GM19351 (cell line): ENCODE measurements around the gene CTDSP2.
"Not testable (repeated sequence)": the region's sequence is repeated elsewhere in the genome, so short reads cannot be mapped to it uniquely, and the experiment has no call there.

Experiments
- ATAC-seq: cut with Tn5 transposase; IDR thresholded peaks from one replicate; pipeline ENCODE4 v1.9.1; 2021; ENCODE audit warnings: mild to moderate bottlenecking, moderate library complexity; ENCODE audit not compliant: unreplicated experiment

CTDSP2 gene

DNA sequence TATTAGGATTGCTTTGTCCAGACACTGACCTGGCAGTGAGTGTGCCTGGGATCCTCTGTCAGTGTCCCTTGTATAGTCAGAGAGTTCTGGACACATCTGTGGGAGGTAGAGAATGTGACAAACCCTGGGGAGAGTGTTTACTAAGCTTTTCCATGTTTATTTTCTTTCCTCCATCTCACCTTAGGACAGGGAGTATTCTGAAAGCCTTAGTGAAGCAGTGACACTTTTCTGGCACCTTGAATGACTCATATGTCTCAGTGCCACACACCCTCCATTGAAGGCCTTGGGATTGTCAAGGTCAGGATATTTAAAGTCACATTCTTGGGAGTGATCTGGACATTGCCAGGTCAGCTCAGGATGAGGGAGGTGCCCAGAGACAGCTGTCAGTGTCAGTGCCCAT, 34.9 kb upstream of the CTDSP2 start:
- no peak for ATAC-seq

DNA sequence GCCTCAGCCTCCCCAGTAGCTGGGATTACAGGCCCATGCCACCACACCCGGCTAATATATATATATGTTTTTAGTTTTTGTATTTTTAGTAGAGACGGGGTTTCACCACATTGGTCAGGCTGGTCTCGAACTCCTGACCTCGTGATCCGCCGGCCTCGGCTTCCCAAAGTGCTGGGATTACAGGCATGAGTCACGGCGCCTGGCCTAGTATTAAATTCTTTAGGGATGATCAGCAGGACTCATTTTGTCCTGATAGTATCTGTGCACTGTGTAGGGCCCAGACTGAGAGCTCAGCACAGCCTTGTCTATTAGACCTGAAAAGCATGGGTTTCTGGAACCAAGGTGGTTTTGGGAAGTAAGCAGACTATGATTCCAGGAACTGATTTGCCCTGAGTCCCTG, 34.5 kb upstream of the CTDSP2 start:
- not testable (repeated sequence) for ATAC-seq

DNA sequence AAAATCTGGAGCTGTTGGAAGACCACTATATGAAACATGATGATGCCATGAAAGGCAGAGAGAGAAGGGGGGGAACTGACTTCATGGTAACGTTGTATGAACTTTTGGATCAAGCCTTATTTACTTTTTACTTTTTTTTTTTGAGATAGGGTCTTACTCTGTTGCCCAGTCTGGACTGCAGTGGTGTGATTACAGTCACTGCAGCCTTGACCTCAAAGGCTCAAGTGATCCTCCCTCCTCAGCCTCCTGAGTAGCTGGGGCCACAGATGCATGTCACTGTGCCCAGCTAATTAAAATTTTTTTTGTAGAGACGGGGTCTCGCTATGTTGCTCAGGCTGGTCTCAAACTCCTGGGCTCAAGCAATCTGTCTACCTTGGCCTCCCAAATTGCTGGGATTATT, 31.3 kb upstream of the CTDSP2 start:
- ATAC-seq = no peak

DNA sequence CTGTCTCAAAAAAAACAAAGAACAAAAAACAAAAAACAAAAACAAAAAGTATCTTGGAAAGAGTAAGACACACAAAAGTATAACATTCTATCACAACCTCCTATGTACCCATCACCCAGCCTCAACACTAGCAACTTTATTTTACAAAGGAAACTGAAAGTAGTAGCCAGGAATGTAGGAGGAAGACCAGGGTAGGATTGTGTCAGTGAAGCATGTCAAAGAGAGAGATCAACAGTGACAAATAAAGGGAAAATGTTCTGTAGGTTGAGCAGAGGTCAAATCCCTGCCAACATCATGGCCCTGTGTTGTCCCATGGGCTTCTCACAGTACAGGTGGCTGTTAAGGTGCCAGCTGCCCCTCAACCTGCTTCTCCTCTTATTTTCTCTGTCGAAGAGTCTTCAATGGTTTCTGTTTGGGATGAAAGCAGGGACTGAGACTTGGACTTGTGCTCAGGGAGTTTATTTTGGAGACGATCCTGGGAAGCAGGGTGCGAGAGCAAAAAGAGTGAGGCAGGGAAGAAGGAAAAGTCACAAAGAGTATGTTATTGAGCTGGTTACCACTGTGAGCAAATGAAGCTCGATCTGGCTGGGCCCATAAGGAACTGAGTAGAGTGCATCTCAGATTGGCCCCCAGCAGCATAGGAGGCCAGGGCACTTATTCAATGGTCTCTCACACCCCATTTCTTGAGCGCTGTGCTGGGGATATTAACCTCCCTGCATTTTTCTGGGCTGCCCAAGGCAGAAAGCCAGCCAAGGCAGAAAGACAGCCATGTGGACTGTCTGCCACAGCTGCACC, 29.4 kb upstream of the CTDSP2 start:
- no peak for ATAC-seq

DNA sequence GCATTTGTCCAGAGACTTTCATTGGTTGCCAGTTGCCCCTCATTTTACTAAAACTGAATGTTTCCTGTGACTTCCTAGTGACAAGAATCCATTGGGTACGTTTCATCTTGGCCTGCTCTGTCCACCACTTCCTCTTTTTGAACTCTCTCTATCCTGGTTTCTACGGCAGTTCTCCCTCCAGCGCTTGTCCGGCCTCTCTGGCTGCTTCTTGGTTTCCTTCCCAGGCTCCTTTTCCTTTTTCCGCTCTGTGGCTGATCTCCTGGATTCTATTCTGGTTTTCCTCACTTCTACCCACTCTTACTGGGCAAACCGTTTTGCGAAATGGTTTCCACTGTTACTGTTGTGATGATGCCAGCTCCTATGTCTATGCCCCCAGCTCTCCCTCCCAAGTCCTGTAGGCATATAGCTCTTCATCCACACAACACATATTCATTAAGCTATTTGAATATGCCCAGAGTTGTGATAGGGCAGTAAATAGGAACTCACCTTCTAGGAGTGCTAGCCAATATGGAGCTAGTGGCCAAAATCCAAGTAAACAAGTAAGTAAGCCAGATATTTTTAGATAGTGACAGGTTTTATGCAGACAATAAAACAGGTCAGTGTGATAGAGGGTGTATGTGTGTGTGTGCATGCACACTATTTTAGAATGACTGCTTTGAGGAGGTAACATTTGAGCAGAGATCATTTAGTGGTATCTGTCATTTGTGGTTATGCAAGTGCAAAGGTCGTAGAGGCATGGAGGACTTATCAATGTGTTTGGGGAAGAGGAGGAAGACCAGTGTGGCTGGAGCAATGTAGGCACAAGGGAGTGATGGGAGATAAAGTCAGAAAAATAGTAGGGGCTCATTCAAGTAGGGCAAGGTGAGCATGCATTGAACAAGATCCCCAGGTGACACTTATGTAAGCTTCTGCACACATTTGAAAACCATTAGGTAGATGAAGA, 27.9 kb upstream of the CTDSP2 start:
- no peak for ATAC-seq

DNA sequence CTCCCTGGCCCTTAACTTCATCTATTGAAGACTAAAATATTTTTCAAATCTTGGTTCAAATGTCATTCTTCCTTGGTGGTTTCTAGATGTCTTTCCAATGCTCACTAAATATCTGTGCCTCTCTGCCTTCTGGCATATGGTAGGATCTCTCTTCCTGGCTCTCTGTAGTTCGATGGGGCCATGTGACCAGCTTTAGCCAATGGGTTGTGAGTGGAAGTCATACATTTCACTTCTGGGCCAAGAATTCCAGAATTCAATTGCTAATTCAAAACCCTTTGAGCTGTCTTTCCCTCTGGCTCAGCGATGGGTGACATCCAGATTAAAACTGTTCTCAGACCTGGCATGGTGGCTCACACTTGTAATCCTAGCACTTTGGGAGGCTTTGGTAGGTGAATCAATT, 25.8 kb upstream of the CTDSP2 start:
- no peak for ATAC-seq

DNA sequence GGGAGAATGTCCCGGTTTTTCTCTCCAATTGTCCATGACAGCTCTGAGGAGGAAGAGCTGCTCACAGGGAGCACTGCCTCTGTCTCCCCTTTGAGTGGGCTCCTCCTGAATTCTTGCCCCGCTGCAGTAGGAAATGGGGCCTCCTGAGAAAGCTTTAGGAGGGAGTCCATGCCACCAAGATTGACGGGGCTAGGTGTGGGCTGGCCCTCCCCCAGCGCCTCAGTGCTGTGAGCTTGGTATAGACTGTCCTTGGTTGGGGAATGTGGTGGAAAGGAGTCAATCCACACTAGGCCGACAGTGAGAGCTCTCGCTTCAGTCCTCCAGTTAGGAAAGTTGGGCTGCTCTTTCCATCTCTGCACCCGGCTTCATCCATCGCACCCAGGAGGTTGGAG, 23.4 kb upstream of the CTDSP2 start:
- no peak for ATAC-seq

DNA sequence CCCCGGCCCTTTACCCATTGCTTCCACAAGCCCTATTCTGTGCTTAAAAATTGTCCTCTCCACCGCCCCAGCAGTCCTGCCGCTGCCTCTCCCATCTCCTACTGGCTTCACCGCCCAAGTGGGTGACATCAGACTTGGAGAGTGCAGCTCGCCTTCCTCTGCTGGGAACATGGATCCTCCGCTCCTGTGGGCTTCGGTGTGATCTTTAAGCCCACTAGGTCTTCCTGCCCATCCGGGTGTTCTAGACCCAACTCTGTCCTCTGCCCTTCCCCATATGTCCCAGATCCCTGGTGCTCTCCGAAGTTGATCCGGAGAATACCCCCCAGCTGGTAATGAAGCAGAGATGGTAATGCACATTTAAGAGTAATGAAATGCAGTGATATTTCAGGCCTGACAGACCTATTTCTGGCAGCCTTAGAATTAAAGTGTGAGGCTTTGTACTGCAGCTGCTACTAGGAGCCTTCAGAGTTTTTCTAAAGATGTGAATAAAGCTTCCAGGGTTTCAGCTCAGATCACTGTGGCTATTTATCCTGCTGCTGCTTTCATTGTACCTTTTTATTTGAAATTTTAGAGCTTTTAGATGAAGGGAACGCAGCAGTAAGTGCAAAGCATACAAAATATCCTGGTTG, 22.9 kb upstream of the CTDSP2 start:
- no peak for ATAC-seq

DNA sequence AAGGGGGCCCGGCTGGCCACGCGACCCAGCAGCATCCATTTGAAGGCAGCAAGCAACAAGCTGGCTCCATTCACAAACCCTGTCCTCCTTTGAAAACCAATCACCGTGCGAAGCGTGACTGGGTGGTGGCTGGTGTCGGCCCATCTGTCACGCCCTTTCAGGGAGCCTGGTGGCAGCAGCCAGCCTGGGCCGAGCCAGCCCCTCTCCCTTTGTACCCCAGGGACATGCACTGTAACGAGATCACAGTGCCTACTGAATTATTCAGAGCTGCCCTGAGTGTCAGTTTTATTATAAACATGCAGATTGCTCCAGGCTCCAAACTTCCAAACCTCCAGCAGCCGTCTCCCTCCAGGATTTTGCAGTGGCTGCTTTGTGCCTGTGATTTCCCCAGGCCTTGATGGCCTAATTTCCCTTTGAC, 22.3 kb upstream of the CTDSP2 start:
- no peak for ATAC-seq

DNA sequence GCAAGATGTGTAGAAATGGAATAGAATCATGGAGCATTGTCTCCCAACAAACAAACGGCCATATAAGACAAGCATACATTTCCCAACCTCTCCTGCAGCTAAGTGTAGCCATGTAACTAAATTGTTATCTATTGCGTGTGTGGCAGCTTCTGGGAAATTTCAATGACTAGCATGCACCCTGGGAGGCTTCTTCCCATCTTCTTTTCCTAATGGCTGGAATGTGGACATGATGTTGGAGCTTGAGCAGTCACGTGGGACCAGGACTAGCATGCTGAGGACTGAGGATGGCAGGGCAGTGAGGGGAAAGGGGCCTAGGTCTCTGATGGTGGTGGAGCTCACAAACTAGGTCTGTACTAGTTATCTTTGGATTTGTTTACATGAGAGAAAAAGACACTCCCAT, 21.7 kb upstream of the CTDSP2 start:
- ATAC-seq = no peak

DNA sequence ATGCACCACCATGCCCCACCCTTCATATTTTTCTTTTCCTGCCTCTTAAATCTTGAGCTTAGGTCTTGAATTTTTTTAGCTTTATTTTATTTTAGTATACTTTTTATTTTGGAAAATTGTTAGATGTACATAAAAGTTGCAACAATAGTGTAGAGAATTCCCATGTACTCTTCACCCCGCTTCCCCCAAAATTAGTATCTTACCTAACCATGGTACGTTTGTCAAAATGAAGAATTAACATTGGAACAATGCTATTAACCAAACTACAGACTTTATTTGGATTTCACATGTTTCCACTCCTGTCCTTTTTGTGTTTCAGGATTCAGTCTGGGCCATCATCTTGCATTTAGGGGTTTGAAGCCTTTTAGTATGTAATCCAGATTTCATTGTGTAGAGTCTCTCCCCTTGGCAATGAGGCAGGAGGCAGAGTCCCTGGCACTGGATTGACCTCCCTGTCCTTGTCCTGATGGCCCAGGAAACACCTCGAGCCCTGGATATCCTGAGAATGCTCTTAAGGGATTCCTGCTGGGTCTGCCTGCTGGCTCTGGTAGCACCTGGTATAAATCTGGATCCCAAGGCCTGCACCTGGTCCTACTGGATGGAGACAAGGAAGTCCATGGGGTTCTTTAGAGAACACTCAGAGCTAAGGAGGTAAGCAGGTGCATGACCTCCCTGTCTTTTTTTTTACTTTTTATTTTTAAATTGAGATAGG, 19.9 kb upstream of the CTDSP2 start:
- no peak for ATAC-seq

DNA sequence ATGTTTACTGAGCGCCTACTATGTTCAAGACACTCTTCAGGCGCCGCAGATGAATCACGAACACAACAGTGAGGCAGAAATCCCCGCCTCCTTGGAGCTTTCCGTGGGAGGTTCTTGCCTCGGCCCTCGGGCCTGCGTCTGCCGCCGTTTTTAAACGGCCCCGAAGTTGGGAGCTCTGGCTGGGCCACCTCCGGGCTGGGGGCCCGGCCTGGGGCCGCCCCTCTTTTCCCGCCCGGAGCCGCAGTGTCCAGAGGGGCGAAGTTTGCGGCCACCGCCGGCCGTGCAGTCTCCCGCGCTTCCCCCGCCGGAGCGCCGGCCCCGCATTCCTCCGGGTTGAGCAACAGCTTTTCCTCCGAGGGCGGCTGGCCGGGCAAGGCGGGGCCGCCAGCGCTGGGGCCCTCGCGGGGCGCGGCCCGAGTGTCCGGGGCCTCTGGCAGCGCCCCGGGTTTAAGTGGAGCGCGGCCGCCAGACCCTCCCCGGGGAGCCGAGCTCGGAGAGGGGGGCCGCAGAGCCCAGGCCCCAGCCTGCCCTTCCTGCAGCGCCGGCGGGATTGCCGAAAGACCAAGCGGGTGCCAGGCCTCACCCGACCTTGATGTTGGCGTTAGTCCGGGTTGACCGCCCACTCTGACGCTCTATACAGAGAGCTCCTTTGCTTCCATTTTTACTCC, 18.7 kb upstream of the CTDSP2 start:
- ATAC-seq = peak; percentile 82

DNA sequence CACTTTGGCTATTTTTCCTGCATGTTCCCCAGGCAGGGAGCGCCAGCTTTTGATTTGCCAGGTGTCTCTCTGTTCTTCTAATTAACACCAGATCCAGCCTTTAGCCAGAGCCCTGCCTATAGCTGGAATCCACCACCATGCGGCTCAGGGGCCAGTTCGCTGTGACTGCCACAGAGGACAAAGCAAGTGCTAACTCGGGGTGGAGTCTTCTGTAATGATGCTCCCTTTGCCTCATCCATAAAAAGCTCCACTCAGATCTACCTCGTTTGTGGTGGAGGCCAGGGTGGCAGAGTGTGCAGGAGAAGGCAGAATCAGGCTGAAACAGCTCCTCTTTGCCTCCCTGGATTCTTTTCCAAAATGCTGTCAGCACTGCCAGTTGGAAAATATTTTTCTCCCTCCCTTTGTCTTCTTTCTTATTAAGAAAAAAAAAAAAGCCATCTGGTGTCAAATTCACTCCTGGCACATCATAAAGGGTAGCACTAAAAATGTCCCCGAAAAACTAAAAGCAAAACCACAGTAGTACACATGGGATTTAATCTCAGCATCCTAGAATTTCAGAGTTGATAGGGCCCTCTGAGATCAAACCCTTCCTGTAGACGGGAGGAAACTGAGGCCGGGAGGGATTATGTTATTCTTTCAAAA, 18.0 kb upstream of the CTDSP2 start:
- ATAC-seq = no peak

DNA sequence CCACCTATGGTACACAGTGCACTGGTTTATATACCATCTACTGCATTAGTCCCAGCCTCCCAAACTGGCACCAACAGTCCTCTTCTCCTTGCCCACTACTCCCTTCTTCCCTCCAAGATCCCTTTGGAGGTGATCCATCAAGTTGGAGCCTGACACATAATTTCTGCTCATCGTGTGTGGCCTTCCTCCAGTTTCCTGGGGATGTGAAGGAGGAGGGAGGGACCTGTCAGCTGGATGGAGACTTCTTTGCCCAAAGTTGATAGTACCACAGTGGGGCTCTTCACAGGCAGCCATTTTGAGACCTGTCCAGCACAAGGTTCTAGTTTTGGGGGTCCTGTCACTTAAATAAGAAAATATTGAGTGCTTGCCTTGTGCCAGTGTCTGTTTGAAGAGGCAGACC, 17.1 kb upstream of the CTDSP2 start:
- ATAC-seq = no peak

DNA sequence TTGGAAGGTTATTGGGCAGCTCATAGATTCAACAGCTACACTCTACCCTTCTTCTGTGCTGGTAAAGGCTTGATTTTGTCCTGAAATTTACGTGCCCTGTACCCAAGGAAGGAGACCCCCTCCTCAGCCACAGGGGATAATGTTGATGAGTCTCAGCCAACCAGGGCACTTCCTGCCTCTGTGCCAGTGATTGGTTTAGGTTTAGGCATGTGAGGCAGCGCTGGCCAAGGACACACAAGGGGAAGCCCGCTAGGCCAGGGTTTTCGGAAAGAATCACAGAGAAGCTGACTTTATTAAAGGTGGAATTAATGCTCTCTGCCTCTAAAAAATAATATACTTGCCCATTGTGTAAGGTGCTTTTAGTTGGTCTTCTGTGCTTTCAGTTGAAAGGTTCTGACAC, 15.4 kb upstream of the CTDSP2 start:
- no peak for ATAC-seq

DNA sequence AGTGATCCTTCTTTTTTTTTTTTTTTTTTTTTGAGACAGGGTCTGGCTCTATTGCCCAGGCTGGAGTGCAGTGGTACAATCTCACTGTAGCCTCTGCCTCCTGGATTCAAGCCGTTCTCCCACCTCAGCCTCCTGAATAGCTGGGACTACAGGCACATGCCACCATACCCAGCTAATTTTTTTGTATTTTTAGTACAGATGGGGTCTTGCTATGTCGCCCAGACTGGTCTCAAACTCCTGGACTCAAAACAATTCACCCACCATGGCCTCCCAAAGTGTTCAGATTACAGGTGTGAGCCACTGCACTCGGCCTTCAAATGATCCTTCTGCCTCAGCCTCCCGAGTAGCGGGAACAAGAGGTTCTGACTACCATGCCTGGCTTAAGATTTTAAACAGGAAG, 14.4 kb upstream of the CTDSP2 start:
- not testable (repeated sequence) for ATAC-seq

DNA sequence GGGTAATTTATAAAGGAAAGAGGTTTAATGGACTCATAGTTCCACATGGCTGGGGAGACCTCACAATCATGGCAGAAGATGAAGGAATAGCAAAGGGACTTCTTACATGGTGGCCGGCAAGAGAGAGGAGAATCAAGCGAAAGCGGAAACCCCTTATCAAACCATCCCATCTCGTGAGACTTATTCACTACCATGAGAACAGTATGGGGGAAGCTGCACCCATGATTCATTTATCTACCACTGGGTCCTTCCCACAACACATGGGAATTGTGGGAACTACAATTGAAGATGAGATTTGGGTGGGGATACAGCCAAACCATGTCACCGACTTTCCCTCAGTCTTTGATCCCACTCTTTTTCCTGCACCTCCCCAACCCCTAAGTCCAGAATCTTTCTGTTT, 12.6 kb upstream of the CTDSP2 start:
- no peak for ATAC-seq

DNA sequence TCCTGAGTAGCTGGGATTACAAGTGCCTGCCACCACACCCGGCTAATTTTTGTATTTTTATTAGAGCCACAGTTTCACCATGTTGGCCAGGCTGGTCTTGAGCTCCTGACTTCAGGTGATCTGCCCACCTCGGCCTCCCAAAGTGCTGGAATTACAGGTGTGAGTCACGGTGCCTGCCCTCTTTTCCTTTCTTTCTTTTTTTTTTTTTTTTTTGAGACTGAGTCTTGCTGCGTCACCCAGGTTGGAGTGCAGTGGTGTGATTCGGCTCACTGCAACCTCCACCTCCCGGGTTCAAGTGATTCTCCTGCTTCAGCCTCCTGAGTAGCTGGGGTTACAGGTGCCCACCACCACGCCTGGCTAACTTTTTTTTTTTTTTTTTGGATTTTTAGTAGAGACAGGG, 11.6 kb upstream of the CTDSP2 start:
- ATAC-seq = not testable (repeated sequence)

DNA sequence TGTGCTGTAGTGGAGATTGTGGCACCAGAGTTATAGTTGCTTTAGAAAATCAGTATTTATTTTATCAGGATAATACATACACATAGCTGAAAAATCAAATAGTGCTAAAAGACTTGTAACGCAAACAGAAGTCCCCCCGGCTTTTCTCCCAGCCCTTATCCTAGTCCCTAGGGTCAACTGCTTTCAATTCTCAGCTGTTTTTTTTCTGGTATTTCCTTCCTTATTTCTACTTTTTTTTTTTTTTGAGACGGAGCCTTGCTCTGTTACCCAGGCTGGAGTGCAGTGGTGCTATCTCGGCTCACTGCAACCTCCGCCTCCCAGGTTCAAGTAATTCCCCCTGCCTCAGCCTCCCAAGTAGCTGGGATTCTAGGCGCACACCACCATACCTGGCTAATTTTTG, 8.4 kb upstream of the CTDSP2 start:
- no peak for ATAC-seq
